IMR-90 (cell line): Measurements from ENCODE around the gene MAGEB16. TPM values are rescaled to one million over a fixed set of nuclear protein-coding genes. Genes with fewer than 3 reads are reported as not detected.

Experiments used
- ATAC-seq: fragments of 200-7000 bp; cut with Tn5 transposase; 2 replicates; pipeline ENCODE4 v1.9.1; 2020; ENCODE audit warnings: low read depth, mild to moderate bottlenecking, moderate library complexity
- BruUV-seq: library from RNA; stranded (reverse); fragments of 400-500 nt; replicated peaks from 2 replicates; lab custom pipeline; 2021; lab: Mats Ljungman, UMichigan
- CTCF ChIA-PET: fragments of 300-600 bp; formaldehyde crosslinking; extraction: SDS; loops from one replicate; lab custom pipeline; 2021; ENCODE audit warnings: antibody characterized with exemption; lab: Yijun Ruan, JAX
- POLR2A ChIA-PET: fragments of 300-600 bp; sonication (Branson Sonifier 250); formaldehyde crosslinking; loops from one replicate; lab custom pipeline; 2022; ENCODE audit warnings: antibody characterized with exemption; ENCODE audit not compliant: unreplicated experiment; lab: Charles Lee
- DNase-seq: peaks from one replicate; pipeline ENCODE4 v3.0.0; 2013
- H2AFZ ChIP-seq: replicated peaks from 2 replicates; pipeline ENCODE3; 2013; ENCODE audit warnings: low read length, mild to moderate bottlenecking; ENCODE audit not compliant: poor library complexity
- H2AK5ac ChIP-seq: 2 replicates; pipeline ENCODE4 v1.6.1; 2013; ENCODE audit warnings: low read depth, low read length, inconsistent platforms
- H2AK9ac ChIP-seq: replicated peaks from 2 replicates; pipeline ENCODE3; 2013; ENCODE audit warnings: mild to moderate bottlenecking, low read depth, low read length, moderate library complexity; ENCODE audit not compliant: poor library complexity
- H2BK120ac ChIP-seq: 2 replicates; pipeline ENCODE4 v1.6.1; 2013; ENCODE audit warnings: low read depth, low read length, inconsistent platforms
- H2BK15ac ChIP-seq: 3 replicates; pipeline ENCODE4 v1.6.1; 2013; ENCODE audit warnings: low read depth, low read length, inconsistent platforms
- H2BK20ac ChIP-seq: 2 replicates; pipeline ENCODE4 v1.6.1; 2013; ENCODE audit warnings: low read depth, mild to moderate bottlenecking, inconsistent platforms, low read length, moderate library complexity
- H2BK5ac ChIP-seq: 2 replicates; pipeline ENCODE4 v1.6.1; 2013; ENCODE audit warnings: mild to moderate bottlenecking, low read depth, low read length, inconsistent platforms; ENCODE audit not compliant: poor library complexity, severe bottlenecking
- H3K14ac ChIP-seq: replicated peaks from 2 replicates; pipeline ENCODE4 v1.6.1; 2013; ENCODE audit warnings: low read depth, low read length, inconsistent platforms
- H3K18ac ChIP-seq: 2 replicates; pipeline ENCODE4 v1.6.1; 2013; ENCODE audit warnings: low read depth, low read length, control low read depth
- H3K23ac ChIP-seq: 2 replicates; pipeline ENCODE4 v1.6.1; 2013; ENCODE audit warnings: low read depth, low read length, inconsistent platforms
- H3K27ac ChIP-seq: 2 replicates; pipeline ENCODE4 v1.5.1; 2013; ENCODE audit warnings: mild to moderate bottlenecking, control low read depth, low read length; ENCODE audit not compliant: insufficient read depth
- H3K27me3 ChIP-seq: 2 replicates; pipeline ENCODE4 v1.6.1; 2013; ENCODE audit warnings: low read length; ENCODE audit not compliant: control insufficient read depth, insufficient read depth
- H3K36me3 ChIP-seq: 2 replicates; pipeline ENCODE4 v1.6.1; 2013; ENCODE audit warnings: low read length, mixed read lengths; ENCODE audit not compliant: control insufficient read depth, insufficient read depth
- H3K4ac ChIP-seq: 2 replicates; pipeline ENCODE4 v1.6.1; 2013; ENCODE audit warnings: low read depth, low read length, inconsistent platforms
- H3K4me1 ChIP-seq: 2 replicates; pipeline ENCODE4 v1.6.1; 2013; ENCODE audit warnings: low read length, mixed read lengths; ENCODE audit not compliant: control insufficient read depth, insufficient read depth
- H3K4me2 ChIP-seq: 2 replicates; pipeline ENCODE4 v1.6.1; 2013; ENCODE audit warnings: low read depth, mild to moderate bottlenecking, control low read depth, low read length, moderate library complexity
- H3K4me3 ChIP-seq: 2 replicates; pipeline ENCODE4 v1.5.1; 2013; ENCODE audit warnings: low read depth, mild to moderate bottlenecking, control low read depth, low read length, moderate library complexity; ENCODE audit not compliant: insufficient read depth
- H3K56ac ChIP-seq: 2 replicates; pipeline ENCODE4 v1.6.1; 2013; ENCODE audit warnings: low read length, inconsistent platforms; ENCODE audit not compliant: insufficient read depth; ENCODE audit errors: extremely low read depth
- H3K79me1 ChIP-seq, 2 experiments: 2 replicates each; pipeline ENCODE4 v1.6.1; 2013; ENCODE audit warnings: low read length in 2 of 2, inconsistent platforms in 1 of 2, low read depth in 1 of 2
- H3K9ac ChIP-seq: 2 replicates; pipeline ENCODE4 v1.6.1; 2013; ENCODE audit warnings: low read depth, low read length, control low read depth
- H3K9me1 ChIP-seq: 2 replicates; pipeline ENCODE4 v1.6.1; 2013; ENCODE audit warnings: low read length, inconsistent platforms; ENCODE audit not compliant: insufficient read depth
- H3K9me3 ChIP-seq: 2 replicates; pipeline ENCODE4 v1.6.1; 2013; ENCODE audit warnings: low read length; ENCODE audit not compliant: control insufficient read depth, insufficient read depth
- H4K20me1 ChIP-seq: 2 replicates; pipeline ENCODE4 v1.6.1; 2013; ENCODE audit warnings: low read length, inconsistent platforms; ENCODE audit not compliant: insufficient read depth
- H4K5ac ChIP-seq: 2 replicates; pipeline ENCODE4 v1.6.1; 2013; ENCODE audit warnings: mild to moderate bottlenecking, low read depth, low read length, control low read depth
- H4K8ac ChIP-seq, 2 experiments: 2 replicates each; pipeline ENCODE4 v1.6.1; 2013; ENCODE audit warnings: low read depth in 2 of 2, low read length in 2 of 2, control low read depth in 1 of 2, inconsistent platforms in 1 of 2
- H4K91ac ChIP-seq: 2 replicates; pipeline ENCODE4 v1.6.1; 2013; ENCODE audit warnings: low read depth, low read length, inconsistent platforms; ENCODE audit not compliant: insufficient read depth
- BHLHE40 ChIP-seq: fragments of 150-350 bp; IDR thresholded peaks from 2 replicates; pipeline ENCODE4 v1.6.1; 2016; ENCODE audit warnings: mild to moderate bottlenecking, low read depth, low read length
- CEBPB ChIP-seq: IDR thresholded peaks from 2 replicates; pipeline ENCODE4 v1.6.1; 2012; ENCODE audit warnings: low read depth, low read length, improper control_type of control experiment
- ELK1 ChIP-seq: fragments of 150-350 bp; IDR thresholded peaks from 2 replicates; pipeline ENCODE4 v1.6.1; 2016; ENCODE audit warnings: low read depth, mild to moderate bottlenecking, low read length, moderate library complexity, borderline replicate concordance
- MXI1 ChIP-seq: IDR thresholded peaks from 2 replicates; pipeline ENCODE4 v1.6.1; 2012; ENCODE audit warnings: low read depth, mild to moderate bottlenecking, low read length, moderate library complexity, borderline replicate concordance
- POLR2A ChIP-seq: IDR thresholded peaks from 2 replicates; pipeline ENCODE4 v1.6.1; 2012; ENCODE audit warnings: mild to moderate bottlenecking, low read depth, low read length
- RAD21 ChIP-seq: IDR thresholded peaks from 2 replicates; pipeline ENCODE4 v1.6.1; 2012; ENCODE audit warnings: low read length, improper control_type of control experiment
- RFX5 ChIP-seq: IDR thresholded peaks from 2 replicates; pipeline ENCODE4 v1.8.0; 2012; ENCODE audit warnings: low read depth, mild to moderate bottlenecking, low read length, moderate library complexity
- SMC3 ChIP-seq: fragments of 150-350 bp; IDR thresholded peaks from 2 replicates; pipeline ENCODE4 v1.6.1; 2016; ENCODE audit warnings: low read depth, mild to moderate bottlenecking, antibody characterized with exemption, low read length, moderate library complexity
- WGBS, 2 experiments: methylation state at CpG; one replicate each; pipeline versions ENCODE4 v1.1.5 to v1.1.7; 2013; ENCODE audit warnings: missing lambda C conversion rate in 2 of 2; ENCODE audit not compliant: insufficient read length in 1 of 2; ENCODE audit errors: extremely low coverage in 2 of 2; 5-methylcytosine and 5-hydroxymethylcytosine counted together
- dilution Hi-C: fragments of 300-500 bp; cut with HindIII; formaldehyde crosslinking; loops from one replicate; pipeline ENCODE4 v1.14.3; 2018; ENCODE audit warnings: low sequenced_read_pairs; ENCODE audit not compliant: unreplicated experiment
- in situ Hi-C: fragments of 300-500 bp; cut with MboI; formaldehyde crosslinking; loops from 3 replicates; pipeline ENCODE4 v1.14.3; 2019; ENCODE audit warnings: low sequenced_read_pairs, inconsistent platforms, mixed read lengths
- intact Hi-C: fragments of 100-400 bp; cut with micrococcal nuclease; formaldehyde crosslinking; loops from 2 replicates; pipeline ENCODE4 v1.10.0; 2022
- polyA plus RNA-seq, 3 experiments: library from polyadenylated mRNA; depleted of rRNA; stranded (reverse); fragments of >200 nt; gene quantifications; 2 replicates each; pipeline ENCODE4 v1.2.3, GENCODE V29; 2012; ENCODE audit warnings: low replicate concordance in 1 of 3
- total RNA-seq: library from RNA; depleted of rRNA; stranded (reverse); fragments of >200 nt; gene quantifications from 2 replicates; pipeline ENCODE4 v1.2.3, GENCODE V29; 2012

The MAGEB16 gene
- total and polyA plus RNA-seq, 2 of the 4 experiments (the other 2 are of a cell fraction), result not detected

- Histone ChIP-seq H3K79me1 (no peaks in the 10 kb centered on the region), H4K20me1 (no peaks in the 10 kb centered on the region), H3K18ac (no peak overlapping the region), H3K4me2 (no peak overlapping the region), H3K27me3 (no peaks in the 10 kb centered on the region), H3K9me1 (no peaks in the 10 kb centered on the region), H2BK15ac (no peak overlapping the region), H3K4ac (no peak overlapping the region), H4K5ac (no peak overlapping the region), H3K4me3 (no peak overlapping the region), H2BK20ac (no peak overlapping the region), H3K9ac (no peak overlapping the region), H2AK9ac (no peak overlapping the region), H4K8ac (no peak overlapping the region), H3K9me3 (no peaks in the 10 kb centered on the region), H3K14ac (no peak overlapping the region), H2BK120ac (no peak overlapping the region), H4K91ac (no peak overlapping the region), H3K23ac (no peak overlapping the region), H2BK5ac (no peak overlapping the region), H3K27ac (no peak overlapping the region), H2AFZ (no peak overlapping the region), H2AK5ac (no peak overlapping the region), H3K4me1 (no peaks in the 10 kb centered on the region), H3K56ac (no peak overlapping the region), H3K36me3 (no peaks in the 10 kb centered on the region)
- ChIA-PET POLR2A (no interaction called here), CTCF (no interaction called here)
- dilution Hi-C loops, result no loop called here
- no peak for TF ChIP-seq POLR2A
- no peak for TF ChIP-seq CEBPB
- TF ChIP-seq SMC3, result no peak
- TF ChIP-seq RFX5, result no peak
- TF ChIP-seq ELK1, result no peak
- TF ChIP-seq MXI1, result no peak
- no peak for TF ChIP-seq BHLHE40
- TF ChIP-seq RAD21, result no peak
- DNase-seq, result no peak
- no CpG with 5 or more reads among the region's 3 CpGs for WGBS, 2 experiments
- intact Hi-C loops, result no loop called here
- no peak for ATAC-seq
- in situ Hi-C loops, result no loop called here
- BruUV-seq, result no TSS peak
These were observed 31.4 kb downstream of the MAGEB16 start for GRCh38 chrX:35829501-35829900.
